ENCODE measurements around the gene VKORC1.

GRCh38 chr16:31081428-31082351 lies 12.9 kb downstream of the VKORC1 start:
- TF ChIP-seq POLR2A (IDR thresholded peaks at IDR 0.05; ENCODE audit: low read length) (no peak), GATA1 (IDR thresholded peaks at IDR 0.05; ENCODE audit: low read depth, low read length) (no peak)

Measured in erythroblast (primary cell).